Vagina (tissue), 2 donors: Measurements from ENCODE around the gene BMPR1B.

ENCODE experiments used
- CTCF ChIP-seq, 3 experiments: fragments of 450-650 bp in 2 of 3; fragments of 200-600 bp in 1 of 3; sonication (generic) in 1 of 3; IDR thresholded peaks; one replicate each; pipeline ENCODE4 v1.5.1; 2017 to 2019; ENCODE audit warnings: antibody characterized with exemption in 3 of 3, mild to moderate bottlenecking in 2 of 3, moderate library complexity in 2 of 3
- POLR2A ChIP-seq, 2 donors: fragments of 450-650 bp; IDR thresholded peaks; one replicate each; pipeline ENCODE4 v1.6.1; 2017; ENCODE audit warnings: antibody characterized with exemption in 2 of 2, mild to moderate bottlenecking in 2 of 2, moderate library complexity in 2 of 2

DNA sequence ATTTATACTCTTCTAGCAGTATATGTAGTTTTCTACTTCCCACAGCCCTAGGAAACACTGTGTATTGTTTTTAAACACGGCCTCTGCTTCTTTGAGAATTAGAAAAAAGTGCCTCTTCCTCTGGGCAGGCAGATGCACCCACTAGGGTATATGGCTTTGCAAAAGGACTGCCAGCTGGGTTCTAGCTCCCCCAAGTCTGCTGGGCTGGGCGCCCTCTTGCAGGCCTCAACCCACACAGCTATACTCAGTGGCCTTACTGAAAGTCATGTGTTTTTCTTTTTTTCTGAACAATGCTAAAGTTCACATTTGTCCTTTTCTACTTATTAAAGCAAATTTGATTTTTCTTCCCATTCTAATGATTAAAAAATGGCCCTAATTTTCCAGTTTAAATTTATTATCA, 35.5 kb upstream of the BMPR1B start:
- no peak for TF ChIP-seq CTCF (IDR thresholded peaks at IDR 0.05)
- no peak for TF ChIP-seq POLR2A (IDR thresholded peaks at IDR 0.05)
